ENCODE measurements around the gene BTBD1. TPM values are rescaled to one million over a fixed set of nuclear protein-coding genes. Genes with fewer than 3 reads are reported as not detected.

Gene BTBD1
- total and polyA plus RNA-seq, 2 donors (not counting 3 experiments of a cell fraction or from before 2014, with no cell fraction given), result 30.8 to 58.0 TPM

- FAIRE-seq (no peak), DNase-seq (ENCODE audit: low read depth, low spot score) (peak; percentile 40)
- H3K4me2 ChIP-seq (ENCODE audit: insufficient read depth, low read length), result peak overlapping the region; percentile 30
- peaks cover 7 to 11% of the 10 kb centered on the region in 2 experiments for H3K36me3 ChIP-seq (ENCODE audit: control insufficient read depth in 2 of 2, extremely low read depth in 1 of 2, insufficient read depth in 2 of 2, low read length in 2 of 2)
- BruUV-seq (replicated peaks), result TSS peak; percentile 14
- peaks cover 4% of the 10 kb centered on the region for H3K79me2 ChIP-seq (ENCODE audit: control insufficient read depth, insufficient read depth, low read length)
- H3K4me1 ChIP-seq (ENCODE audit: control insufficient read depth, extremely low read depth, insufficient read depth, low read length), result peaks cover 14% of the 10 kb centered on the region
- ChIA-PET POLR2A (no interaction called here), CTCF (interaction anchor here (1.0 kb wide), 1 partner anchor 50 kb away, joined by 3 read pairs; the partner anchor contains the start of gene BTBD1)
- no peaks in the 10 kb centered on the region for H3K9me3 ChIP-seq (replicated peaks; ENCODE audit: control insufficient read depth, insufficient read depth, low read length)
- TF ChIP-seq FOS (IDR thresholded peaks at IDR 0.05; ENCODE audit: borderline replicate concordance, insufficient read depth, low read length), result peak; percentile 36
- TF ChIP-seq EZH2 (IDR thresholded peaks at IDR 0.05; ENCODE audit: borderline replicate concordance, low read depth, low read length, severe bottlenecking), result no peak
- no peak for TF ChIP-seq POLR2A (IDR thresholded peaks at IDR 0.05; ENCODE audit: low read depth, low read length)
- no peaks in the 10 kb centered on the region for H3K27me3 ChIP-seq (ENCODE audit: control insufficient read depth in 2 of 2, insufficient read depth in 2 of 2, low read length in 2 of 2)
- H3K27ac ChIP-seq (ENCODE audit: insufficient read depth, low read depth, low read length), result no peak overlapping the region
- intact Hi-C loops (cut with micrococcal nuclease), result loop anchor here (10.0 kb wide), 1 partner anchor 548 kb away; no protein-coding TSS in a partner anchor
- no peak overlapping the region for H3K9ac ChIP-seq (replicated peaks; ENCODE audit: extremely low read depth, insufficient read depth, low read length)
- H2AFZ ChIP-seq (ENCODE audit: low read depth, low read length), result no peak overlapping the region
- dilution Hi-C loops (cut with MboI; ENCODE audit: extremely low pct_ligation_motif_present, low sequenced_read_pairs), result no loop called here
- H3K4me3 ChIP-seq (replicated peaks in 1 of 3; ENCODE audit: insufficient read depth in 1 of 3, low read depth in 1 of 3, low read length in 3 of 3), result no peak overlapping the region
- H4K20me1 ChIP-seq (replicated peaks; ENCODE audit: control insufficient read depth, extremely low read depth, insufficient read depth, low read length), result no peaks in the 10 kb centered on the region
- H3K9me1 ChIP-seq (replicated peaks; ENCODE audit: control insufficient read depth, extremely low read depth, insufficient read depth, low read length), result no peaks in the 10 kb centered on the region
Measured at GRCh38 chr15:83016906-83017305, 50.1 kb downstream of the BTBD1 start.

- intact Hi-C loops (cut with micrococcal nuclease), result loop anchor here (10.0 kb wide), 1 partner anchor 549 kb away; no protein-coding TSS in a partner anchor
- H3K9ac ChIP-seq (replicated peaks; ENCODE audit: extremely low read depth, insufficient read depth, low read length), result no peak overlapping the region
- H3K9me3 ChIP-seq (replicated peaks; ENCODE audit: control insufficient read depth, insufficient read depth, low read length), result no peaks in the 10 kb centered on the region
- POLR2A ChIA-PET, result no interaction called here
- H3K36me3 ChIP-seq (ENCODE audit: control insufficient read depth in 2 of 2, extremely low read depth in 1 of 2, insufficient read depth in 2 of 2, low read length in 2 of 2), result peaks cover 6 to 9% of the 10 kb centered on the region in 2 experiments
- H3K27me3 ChIP-seq (ENCODE audit: control insufficient read depth in 2 of 2, insufficient read depth in 2 of 2, low read length in 2 of 2), result no peaks in the 10 kb centered on the region
- H2AFZ ChIP-seq (ENCODE audit: low read depth, low read length), result no peak overlapping the region
- CTCF ChIA-PET, result no interaction called here
- DNase-seq (ENCODE audit: low read depth, low spot score), result no peak
- FAIRE-seq, result no peak
- H3K4me3 ChIP-seq (replicated peaks in 1 of 3; ENCODE audit: insufficient read depth in 1 of 3, low read depth in 1 of 3, low read length in 3 of 3), result no peak overlapping the region
- no peak overlapping the region for H3K4me2 ChIP-seq (ENCODE audit: insufficient read depth, low read length)
- no peaks in the 10 kb centered on the region for H3K9me1 ChIP-seq (replicated peaks; ENCODE audit: control insufficient read depth, extremely low read depth, insufficient read depth, low read length)
- BruUV-seq (replicated peaks), result no TSS peak
- H3K79me2 ChIP-seq (ENCODE audit: control insufficient read depth, insufficient read depth, low read length), result peaks cover 7% of the 10 kb centered on the region
- TF ChIP-seq CTCF (IDR thresholded peaks at IDR 0.05; ENCODE audit: extremely low read depth in 1 of 2, insufficient read depth in 1 of 2, low read depth in 1 of 2, low read length in 2 of 2) (no peak), FOS (IDR thresholded peaks at IDR 0.05; ENCODE audit: borderline replicate concordance, insufficient read depth, low read length) (no peak), MYC (IDR thresholded peaks at IDR 0.05; ENCODE audit: low read depth, low read length) (no peak), EZH2 (IDR thresholded peaks at IDR 0.05; ENCODE audit: borderline replicate concordance, low read depth, low read length, severe bottlenecking) (no peak), POLR2A (IDR thresholded peaks at IDR 0.05; ENCODE audit: low read depth, low read length) (no peak), MAX (IDR thresholded peaks at IDR 0.05; ENCODE audit: insufficient read depth, insufficient read length) (no peak), GATA2 (IDR thresholded peaks at IDR 0.05; ENCODE audit: insufficient read depth, insufficient read length, low read depth, low read length) (no peak), POLR2AphosphoS5 (IDR thresholded peaks at IDR 0.05; ENCODE audit: insufficient read depth, low read depth, low read length) (no peak), JUN (IDR thresholded peaks at IDR 0.05; ENCODE audit: borderline replicate concordance, insufficient read depth, insufficient read length, low read depth) (no peak)
- no peak overlapping the region for H3K27ac ChIP-seq (ENCODE audit: insufficient read depth, low read depth, low read length)
- dilution Hi-C loops (cut with MboI; ENCODE audit: extremely low pct_ligation_motif_present, low sequenced_read_pairs), result no loop called here
- H4K20me1 ChIP-seq (replicated peaks; ENCODE audit: control insufficient read depth, extremely low read depth, insufficient read depth, low read length), result no peaks in the 10 kb centered on the region
- H3K4me1 ChIP-seq (ENCODE audit: control insufficient read depth, extremely low read depth, insufficient read depth, low read length), result peaks cover 22% of the 10 kb centered on the region
Measured at GRCh38 chr15:83015361-83015760, 51.7 kb downstream of the BTBD1 start.
